NOMO-1 treated with DMSO at 0.1 percent for 48 hours (cell line): ENCODE results near the gene UNC79.

ENCODE experiments used
- DNase-seq: peaks from one replicate; lab custom pipeline; 2025; ENCODE audit not compliant: unreplicated experiment; lab: John Stamatoyannopoulos, UW

The UNC79 gene

GRCh38 chr14:93705513-93706156 lies 274.9 kb downstream of the UNC79 start:
- DNase-seq = no peak

- DNase-seq = no peak
Measured at GRCh38 chr14:93706360-93706955, 275.7 kb downstream of the UNC79 start.

GRCh38 chr14:93707475-93707874 lies 276.7 kb downstream of the UNC79 start:
- DNase-seq = no peak

- DNase-seq = no peak
Measured at GRCh38 chr14:93708311-93708734, 277.6 kb downstream of the UNC79 start.

GRCh38 chr14:93708800-93709199 lies 278.1 kb downstream of the UNC79 start:
- DNase-seq = no peak

GRCh38 chr14:93709249-93709648 lies 278.5 kb downstream of the UNC79 start:
- DNase-seq = peak; percentile 59

- DNase-seq = no peak
Measured at GRCh38 chr14:93712079-93712837, 281.5 kb downstream of the UNC79 start.

- no peak for DNase-seq
Measured at GRCh38 chr14:93712838-93713724, 282.3 kb downstream of the UNC79 start.

GRCh38 chr14:93713726-93714405 lies 283.1 kb downstream of the UNC79 start:
- no peak for DNase-seq

GRCh38 chr14:93714605-93715004 lies 283.9 kb downstream of the UNC79 start:
- no peak for DNase-seq

- no peak for DNase-seq
Measured at GRCh38 chr14:93715279-93715927, 284.7 kb downstream of the UNC79 start.

GRCh38 chr14:93716002-93716745 lies 285.4 kb downstream of the UNC79 start:
- no peak for DNase-seq

- DNase-seq = no peak
Measured at GRCh38 chr14:93716746-93717667, 286.3 kb downstream of the UNC79 start.

- no peak for DNase-seq
Measured at GRCh38 chr14:93717668-93718320, 287.1 kb downstream of the UNC79 start.

GRCh38 chr14:93719256-93719655 lies 288.5 kb downstream of the UNC79 start:
- DNase-seq = no peak

GRCh38 chr14:93720076-93720815 lies 289.5 kb downstream of the UNC79 start:
- no peak for DNase-seq

GRCh38 chr14:93720981-93721483 lies 290.3 kb downstream of the UNC79 start:
- no peak for DNase-seq
